H1 (cell line): ENCODE results near the gene SH2D4B.

Source experiments
- BACH1 ChIP-seq: IDR thresholded peaks from 2 replicates; pipeline ENCODE4 v1.6.1; 2012; ENCODE audit warnings: low read length, improper control_type of control experiment
- EGR1 ChIP-seq: IDR thresholded peaks from 2 replicates; pipeline ENCODE4 v1.6.1; 2011; ENCODE audit warnings: low read depth, low read length, borderline replicate concordance
- EP300 ChIP-seq, 2 experiments: IDR thresholded peaks; 1 replicate in 1 of 2; 2 replicates in 1 of 2; pipeline ENCODE4 v1.6.1; 2011 to 2012; ENCODE audit warnings: low read depth in 2 of 2, low read length in 2 of 2, mild to moderate bottlenecking in 2 of 2, borderline replicate concordance in 1 of 2, inconsistent platforms in 1 of 2, moderate library complexity in 1 of 2
- HDAC2 ChIP-seq, 2 experiments: fragments of 300-600 bp in 1 of 2; sonication (generic) in 1 of 2; IDR thresholded peaks; 2 replicates each; pipeline ENCODE4 v1.6.1; 2011 to 2012; ENCODE audit warnings: low read depth in 2 of 2, low read length in 2 of 2, mild to moderate bottlenecking in 2 of 2, moderate library complexity in 2 of 2, borderline replicate concordance in 1 of 2, inconsistent platforms in 1 of 2
- POLR2A ChIP-seq, 2 experiments: IDR thresholded peaks; 1 replicate in 1 of 2; 2 replicates in 1 of 2; pipeline ENCODE4 v1.6.1; 2011; ENCODE audit warnings: low read depth in 2 of 2, low read length in 2 of 2, mild to moderate bottlenecking in 2 of 2; ENCODE audit errors: control extremely low read depth in 1 of 2
- POU5F1 ChIP-seq: IDR thresholded peaks from 2 replicates; pipeline ENCODE4 v1.6.1; 2011; ENCODE audit warnings: low read depth, mild to moderate bottlenecking, low read length, moderate library complexity
- TF ChIP-seq, protein P1 (sequence below): IDR thresholded peaks from 2 replicates; pipeline ENCODE4 v1.6.1; 2012; ENCODE audit warnings: inconsistent platforms
- TF ChIP-seq, protein P2 (sequence below), 3 experiments: IDR thresholded peaks; 1 replicate in 2 of 3; 2 replicates in 1 of 3; pipeline versions ENCODE4 v1.5.1 to v1.6.1; 2011; ENCODE audit warnings: low read length in 3 of 3, mild to moderate bottlenecking in 3 of 3, inconsistent platforms in 2 of 3, low read depth in 1 of 3, moderate library complexity in 1 of 3; ENCODE audit not compliant: insufficient read depth in 1 of 3; ENCODE audit errors: control extremely low read depth in 1 of 3
- TF ChIP-seq, protein P3 (sequence below): IDR thresholded peaks from 2 replicates; pipeline ENCODE4 v1.6.1; 2012; ENCODE audit warnings: low read length, inconsistent platforms

DNA sequence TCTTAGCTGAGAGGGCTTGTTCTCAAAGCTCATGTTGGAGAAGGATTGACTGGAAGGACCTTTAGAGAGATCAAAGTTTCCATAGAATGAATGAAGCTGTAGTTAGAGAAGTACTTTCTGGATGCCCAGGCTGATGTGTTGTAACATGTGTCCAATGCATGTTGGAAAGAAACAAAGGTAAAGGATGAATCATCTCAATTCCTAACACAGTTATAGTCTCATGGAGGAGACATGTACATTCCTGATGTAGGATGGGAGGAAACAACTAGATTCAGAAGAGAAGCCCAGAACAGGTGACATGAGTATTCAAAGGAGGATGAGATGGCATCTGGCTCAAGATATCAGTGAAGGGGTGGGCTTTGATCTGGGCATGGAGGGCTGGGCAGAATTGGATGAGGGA, 152.7 kb downstream of the SH2D4B start:
- TF ChIP-seq BACH1 (no peak), POLR2A (IDR thresholded peaks at IDR 0.05; ENCODE audit: control extremely low read depth in 1 of 2, low read depth in 2 of 2, low read length in 2 of 2) (no peak), EGR1 (no peak), POU5F1 (no peak), EP300 (IDR thresholded peaks at IDR 0.05; ENCODE audit: borderline replicate concordance in 1 of 2, low read depth in 2 of 2, low read length in 2 of 2) (no peak), HDAC2 (IDR thresholded peaks at IDR 0.05; ENCODE audit: borderline replicate concordance in 1 of 2, low read depth in 2 of 2, low read length in 2 of 2) (no peak)
- TF ChIP-seq, protein P1, sequence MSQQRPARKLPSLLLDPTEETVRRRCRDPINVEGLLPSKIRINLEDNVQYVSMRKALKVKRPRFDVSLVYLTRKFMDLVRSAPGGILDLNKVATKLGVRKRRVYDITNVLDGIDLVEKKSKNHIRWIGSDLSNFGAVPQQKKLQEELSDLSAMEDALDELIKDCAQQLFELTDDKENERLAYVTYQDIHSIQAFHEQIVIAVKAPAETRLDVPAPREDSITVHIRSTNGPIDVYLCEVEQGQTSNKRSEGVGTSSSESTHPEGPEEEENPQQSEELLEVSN: no peak
- TF ChIP-seq, protein P2, sequence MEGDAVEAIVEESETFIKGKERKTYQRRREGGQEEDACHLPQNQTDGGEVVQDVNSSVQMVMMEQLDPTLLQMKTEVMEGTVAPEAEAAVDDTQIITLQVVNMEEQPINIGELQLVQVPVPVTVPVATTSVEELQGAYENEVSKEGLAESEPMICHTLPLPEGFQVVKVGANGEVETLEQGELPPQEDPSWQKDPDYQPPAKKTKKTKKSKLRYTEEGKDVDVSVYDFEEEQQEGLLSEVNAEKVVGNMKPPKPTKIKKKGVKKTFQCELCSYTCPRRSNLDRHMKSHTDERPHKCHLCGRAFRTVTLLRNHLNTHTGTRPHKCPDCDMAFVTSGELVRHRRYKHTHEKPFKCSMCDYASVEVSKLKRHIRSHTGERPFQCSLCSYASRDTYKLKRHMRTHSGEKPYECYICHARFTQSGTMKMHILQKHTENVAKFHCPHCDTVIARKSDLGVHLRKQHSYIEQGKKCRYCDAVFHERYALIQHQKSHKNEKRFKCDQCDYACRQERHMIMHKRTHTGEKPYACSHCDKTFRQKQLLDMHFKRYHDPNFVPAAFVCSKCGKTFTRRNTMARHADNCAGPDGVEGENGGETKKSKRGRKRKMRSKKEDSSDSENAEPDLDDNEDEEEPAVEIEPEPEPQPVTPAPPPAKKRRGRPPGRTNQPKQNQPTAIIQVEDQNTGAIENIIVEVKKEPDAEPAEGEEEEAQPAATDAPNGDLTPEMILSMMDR (IDR thresholded peaks at IDR 0.05; ENCODE audit: control extremely low read depth in 1 of 3, insufficient read depth in 1 of 3, low read depth in 1 of 3, low read length in 3 of 3): no peak
- TF ChIP-seq, protein P3, sequence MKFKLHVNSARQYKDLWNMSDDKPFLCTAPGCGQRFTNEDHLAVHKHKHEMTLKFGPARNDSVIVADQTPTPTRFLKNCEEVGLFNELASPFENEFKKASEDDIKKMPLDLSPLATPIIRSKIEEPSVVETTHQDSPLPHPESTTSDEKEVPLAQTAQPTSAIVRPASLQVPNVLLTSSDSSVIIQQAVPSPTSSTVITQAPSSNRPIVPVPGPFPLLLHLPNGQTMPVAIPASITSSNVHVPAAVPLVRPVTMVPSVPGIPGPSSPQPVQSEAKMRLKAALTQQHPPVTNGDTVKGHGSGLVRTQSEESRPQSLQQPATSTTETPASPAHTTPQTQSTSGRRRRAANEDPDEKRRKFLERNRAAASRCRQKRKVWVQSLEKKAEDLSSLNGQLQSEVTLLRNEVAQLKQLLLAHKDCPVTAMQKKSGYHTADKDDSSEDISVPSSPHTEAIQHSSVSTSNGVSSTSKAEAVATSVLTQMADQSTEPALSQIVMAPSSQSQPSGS: no peak
